UCSD-AML1 (cell line): ENCODE results near the gene FOXP4.
"Not testable (repeated sequence)": the region's sequence is repeated elsewhere in the genome, so short reads cannot be mapped to it uniquely, and the experiment has no call there.

ENCODE experiments used
- DNase-seq: peaks from one replicate; lab custom pipeline; 2025; ENCODE audit not compliant: unreplicated experiment; lab: John Stamatoyannopoulos, UW

FOXP4 gene

DNA sequence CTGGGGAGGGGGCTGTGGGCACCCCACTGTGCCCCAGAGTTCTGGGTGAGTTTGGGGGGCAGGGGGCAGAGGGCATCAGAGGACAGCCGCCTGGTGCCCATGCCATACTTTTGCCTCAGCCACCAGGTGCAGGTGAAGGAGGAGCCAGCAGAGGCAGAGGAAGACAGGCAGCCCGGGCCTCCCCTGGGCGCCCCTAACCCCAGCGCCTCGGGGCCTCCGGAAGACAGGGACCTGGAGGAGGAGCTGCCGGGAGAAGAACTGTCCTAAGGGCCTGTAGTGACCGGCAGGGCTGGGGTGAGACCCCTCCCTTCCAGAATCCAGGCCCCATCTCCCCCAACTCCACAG, 52.5 kb downstream of the FOXP4 start:
- no peak for DNase-seq

DNA sequence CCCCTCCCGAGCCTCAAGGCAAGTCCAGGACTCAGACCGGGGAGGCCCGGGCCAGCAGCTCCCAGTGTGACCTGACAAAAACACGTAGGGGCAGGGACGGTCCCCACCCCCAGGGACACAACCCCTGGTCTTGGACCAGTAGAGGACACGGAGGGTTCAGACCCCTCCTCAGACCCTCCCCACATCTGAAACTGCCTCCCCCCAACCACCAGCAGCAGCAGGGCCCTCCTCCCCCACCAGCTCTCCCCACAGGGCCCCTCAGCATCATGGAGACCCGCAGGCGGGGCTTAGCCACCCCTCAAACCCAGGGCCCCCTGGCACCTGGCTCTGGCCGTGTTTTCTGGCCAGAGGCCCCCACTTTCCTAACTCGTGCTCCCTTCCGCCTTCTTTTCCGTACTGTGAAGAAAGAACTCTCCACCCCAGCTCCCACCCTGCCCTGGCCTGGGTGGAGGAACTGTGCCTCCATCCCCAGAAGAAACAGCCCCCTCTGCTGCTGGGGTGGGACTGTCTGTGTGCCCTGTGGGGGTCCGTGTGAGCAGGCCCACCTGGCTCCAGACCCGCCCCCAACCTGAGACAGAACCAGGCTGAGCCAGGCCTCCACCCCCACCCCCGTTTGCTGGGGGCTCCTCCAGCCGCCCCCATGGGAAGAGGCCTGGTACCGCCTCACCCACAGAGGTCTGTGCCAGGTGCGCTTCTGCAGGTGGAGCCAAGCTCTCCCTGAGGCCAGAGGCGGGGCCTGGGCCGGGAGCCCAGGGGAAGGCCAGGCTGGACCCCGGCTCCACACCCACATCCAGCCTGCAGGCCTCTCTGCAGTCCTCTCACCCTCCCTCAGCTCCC, 53.1 kb downstream of the FOXP4 start:
- no peak for DNase-seq

DNA sequence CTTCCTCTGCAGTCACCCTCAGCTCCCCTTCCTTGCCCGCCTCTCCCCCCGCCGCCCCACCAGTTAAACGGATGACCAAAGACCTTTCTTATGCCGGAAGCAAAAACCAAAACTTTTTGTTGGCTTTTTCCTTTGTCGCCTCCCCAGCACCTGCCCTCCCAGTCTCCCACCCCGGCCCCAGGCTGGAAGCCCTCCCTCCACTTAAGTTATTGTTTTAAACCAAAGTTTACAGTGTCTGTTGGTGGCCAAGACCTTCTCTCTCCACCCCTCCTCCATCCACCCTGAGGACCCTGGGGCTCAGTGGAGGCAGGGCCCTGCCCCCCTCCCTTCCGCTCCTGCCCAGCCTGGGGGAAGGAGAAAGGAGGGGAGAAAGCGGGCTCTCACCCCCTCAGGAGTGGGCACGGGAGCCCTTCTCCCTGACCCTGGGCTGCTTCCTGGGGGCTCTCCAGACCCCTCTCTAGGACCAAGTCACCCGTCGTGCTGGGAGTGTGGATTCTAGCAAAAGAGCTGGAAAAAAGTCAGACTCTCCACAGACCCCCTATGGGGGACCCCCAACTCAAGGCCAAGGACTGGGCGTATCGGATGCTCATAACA, 53.8 kb downstream of the FOXP4 start:
- DNase-seq = no peak

DNA sequence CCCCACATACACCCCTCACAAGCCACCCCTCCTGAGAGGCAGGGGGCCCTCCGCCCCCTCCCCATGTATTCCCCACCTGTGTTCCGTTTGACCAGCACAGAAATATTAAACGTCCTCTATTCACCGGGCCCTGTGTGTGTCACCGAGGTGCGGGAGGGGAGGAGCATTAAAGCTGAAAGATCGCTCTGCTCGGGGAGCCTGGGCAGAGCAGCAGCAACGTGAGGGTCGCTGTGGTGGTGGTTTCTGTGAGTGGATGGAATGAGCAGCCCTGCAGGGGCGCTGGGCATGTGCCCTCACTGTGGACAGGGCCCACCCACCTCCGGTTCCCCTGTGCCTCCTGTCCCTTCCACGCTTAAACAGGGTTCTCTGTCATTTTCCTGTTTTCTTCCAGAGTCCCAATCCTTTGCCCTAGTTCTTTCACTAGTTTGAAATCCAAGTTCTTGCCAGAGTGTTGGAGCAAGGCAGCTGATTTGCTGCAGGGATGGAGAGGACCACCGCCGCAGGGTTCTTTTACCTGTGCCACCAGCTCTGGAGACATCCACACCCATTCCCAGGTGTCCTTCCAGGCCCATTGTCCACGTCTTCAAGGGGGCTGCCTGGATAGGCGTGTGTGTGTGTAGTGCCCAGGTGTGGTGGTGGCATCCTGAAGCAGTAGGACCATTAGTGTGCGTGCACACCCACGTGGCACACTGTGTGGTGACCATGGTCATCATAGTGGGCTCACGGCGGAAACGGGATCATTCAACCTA, 54.5 kb downstream of the FOXP4 start:
- no peak for DNase-seq

DNA sequence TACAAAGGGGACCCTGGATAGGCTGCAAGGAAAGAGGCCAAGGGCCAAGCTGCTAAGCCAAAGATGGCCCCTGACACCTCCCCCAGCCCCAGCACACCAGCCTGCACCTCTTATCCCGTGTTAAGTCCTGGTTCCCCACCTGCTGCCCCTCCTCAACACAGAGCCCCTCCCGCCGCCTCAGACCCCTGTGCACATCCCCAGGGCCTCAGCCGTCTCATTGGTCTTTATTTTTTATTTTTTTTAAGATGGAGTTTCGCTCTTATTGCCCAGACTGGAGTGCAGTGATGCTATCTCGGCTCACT, 55.0 kb downstream of the FOXP4 start:
- no peak for DNase-seq

- DNase-seq = no peak
Observed at GRCh38 chr6:41602422-41602743, 56.2 kb downstream of the FOXP4 start.

DNA sequence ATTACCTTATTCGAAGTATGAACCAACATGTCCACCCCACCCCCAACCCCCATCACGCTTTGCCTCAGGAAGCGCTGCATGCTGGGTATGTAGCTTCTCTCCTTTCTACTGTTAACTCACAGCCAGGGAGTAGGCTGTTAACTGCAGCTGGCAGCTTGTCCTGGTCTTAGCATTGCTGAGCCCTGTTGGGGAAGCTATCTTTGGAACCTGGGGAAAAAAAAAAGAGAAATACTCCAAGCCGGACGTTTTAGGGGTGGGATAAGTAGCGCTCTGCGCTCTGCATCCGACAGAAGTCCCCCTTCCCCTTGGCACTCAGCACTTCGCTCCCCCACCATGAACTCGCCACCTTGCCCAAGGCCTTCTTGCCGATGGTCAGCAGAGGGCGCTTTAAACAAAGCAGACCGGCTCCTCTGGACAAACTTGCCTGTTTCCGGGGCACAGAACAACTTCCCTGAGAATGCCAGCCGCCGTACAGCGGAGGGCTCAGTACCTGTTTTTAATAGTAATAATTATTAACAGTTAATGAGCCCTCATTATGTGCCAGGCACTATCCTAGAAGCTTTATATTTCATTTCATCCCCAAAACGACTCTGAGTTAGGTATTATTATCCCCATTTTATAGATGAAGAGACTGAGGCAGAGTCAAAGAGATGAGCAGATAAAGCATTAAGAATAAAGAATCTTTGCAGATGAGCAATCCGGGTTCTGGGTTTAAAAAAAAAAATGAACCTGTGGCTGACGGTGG, 56.9 kb downstream of the FOXP4 start:
- DNase-seq = peak; percentile 78

GRCh38 chr6:41604006-41604405, 57.8 kb downstream of the FOXP4 start:
- DNase-seq = no peak

- no peak for DNase-seq
Observed at GRCh38 chr6:41605649-41606048, 59.5 kb downstream of the FOXP4 start.

- no peak for DNase-seq
Observed at GRCh38 chr6:41607036-41607435, 60.9 kb downstream of the FOXP4 start.

GRCh38 chr6:41607736-41608135, 61.6 kb downstream of the FOXP4 start:
- DNase-seq = no peak

GRCh38 chr6:41608443-41609151, 62.4 kb downstream of the FOXP4 start:
- DNase-seq = no peak

DNA sequence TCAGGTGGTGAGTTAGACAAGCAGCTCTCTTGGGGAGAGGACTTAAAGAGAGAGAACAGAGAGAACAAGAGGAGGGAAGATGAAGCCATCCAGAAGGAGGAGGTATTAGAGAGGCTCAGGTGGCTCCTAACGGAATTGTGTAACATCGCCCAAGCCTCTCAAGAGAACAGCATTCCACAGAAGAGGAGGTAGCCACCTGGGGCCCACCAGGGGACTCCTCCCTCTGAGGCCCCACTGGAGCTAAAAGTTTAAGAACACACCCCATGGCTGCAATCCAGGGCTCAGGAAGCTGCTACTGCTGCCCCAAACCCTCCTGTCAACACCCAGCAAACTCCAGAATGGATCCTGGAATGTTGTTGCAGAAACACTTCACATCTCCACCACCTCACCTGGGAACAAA, 68.5 kb downstream of the FOXP4 start:
- no peak for DNase-seq

DNA sequence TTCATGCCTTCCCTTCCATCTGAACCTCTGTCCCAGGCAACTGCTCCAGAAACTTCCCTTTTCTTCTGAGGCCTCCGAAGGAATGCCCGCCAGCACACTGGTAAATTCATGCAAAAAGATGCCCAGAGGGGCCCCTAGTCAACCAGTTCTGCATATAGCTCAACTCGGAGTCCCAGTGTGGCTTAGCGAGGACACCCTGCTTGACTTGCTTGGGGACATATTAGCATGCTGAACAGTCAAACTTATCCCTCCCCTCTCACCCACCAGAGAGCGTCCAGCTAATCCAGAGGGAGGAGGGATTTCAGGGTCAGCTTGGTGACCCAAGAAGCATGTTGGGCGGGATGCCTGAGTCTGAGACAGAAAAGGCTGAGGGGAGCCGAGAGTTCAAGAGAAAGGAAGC, 69.1 kb downstream of the FOXP4 start:
- no peak for DNase-seq

- no peak for DNase-seq
Observed at GRCh38 chr6:41618598-41618997, 72.4 kb downstream of the FOXP4 start.

DNA sequence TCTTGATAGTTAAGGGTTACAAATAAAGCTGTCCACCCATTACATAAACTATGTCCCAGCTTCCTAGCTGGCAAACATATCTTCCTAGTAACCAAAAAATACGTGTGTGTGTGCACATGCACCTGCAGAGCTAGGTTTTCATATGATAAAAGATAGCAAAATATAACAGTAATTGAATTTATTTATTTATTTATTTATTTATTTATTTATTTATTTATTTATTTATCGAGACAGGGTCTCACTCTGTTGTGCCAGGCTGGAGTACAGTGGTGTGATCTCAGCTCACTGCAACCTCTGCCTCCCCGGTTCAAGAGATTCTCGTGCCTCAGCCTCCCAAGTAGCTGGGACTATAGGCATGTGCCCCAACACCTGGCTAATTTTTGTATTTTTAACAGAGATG, 73.0 kb downstream of the FOXP4 start:
- not testable (repeated sequence) for DNase-seq

DNA sequence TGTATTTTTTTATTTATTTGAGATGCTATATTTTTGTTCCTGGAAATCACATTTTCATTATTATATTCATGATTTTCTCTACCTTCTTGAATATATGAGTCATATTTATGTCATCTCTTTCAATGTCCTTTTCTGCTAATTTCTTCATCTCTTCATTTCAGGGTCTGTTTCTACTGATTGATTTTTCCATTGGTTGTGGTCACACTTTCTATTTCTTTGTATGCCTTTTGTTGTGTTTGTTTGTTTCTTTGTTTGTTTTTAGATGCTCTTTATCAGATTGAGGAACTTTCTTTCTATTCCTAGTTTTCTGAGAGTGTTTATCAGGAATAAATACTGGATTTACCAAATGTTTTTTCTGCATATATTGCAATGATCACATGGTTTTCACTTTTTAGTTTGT, 75.2 kb downstream of the FOXP4 start:
- DNase-seq = no peak

- no peak for DNase-seq
Observed at GRCh38 chr6:41621802-41622201, 75.6 kb downstream of the FOXP4 start.

DNA sequence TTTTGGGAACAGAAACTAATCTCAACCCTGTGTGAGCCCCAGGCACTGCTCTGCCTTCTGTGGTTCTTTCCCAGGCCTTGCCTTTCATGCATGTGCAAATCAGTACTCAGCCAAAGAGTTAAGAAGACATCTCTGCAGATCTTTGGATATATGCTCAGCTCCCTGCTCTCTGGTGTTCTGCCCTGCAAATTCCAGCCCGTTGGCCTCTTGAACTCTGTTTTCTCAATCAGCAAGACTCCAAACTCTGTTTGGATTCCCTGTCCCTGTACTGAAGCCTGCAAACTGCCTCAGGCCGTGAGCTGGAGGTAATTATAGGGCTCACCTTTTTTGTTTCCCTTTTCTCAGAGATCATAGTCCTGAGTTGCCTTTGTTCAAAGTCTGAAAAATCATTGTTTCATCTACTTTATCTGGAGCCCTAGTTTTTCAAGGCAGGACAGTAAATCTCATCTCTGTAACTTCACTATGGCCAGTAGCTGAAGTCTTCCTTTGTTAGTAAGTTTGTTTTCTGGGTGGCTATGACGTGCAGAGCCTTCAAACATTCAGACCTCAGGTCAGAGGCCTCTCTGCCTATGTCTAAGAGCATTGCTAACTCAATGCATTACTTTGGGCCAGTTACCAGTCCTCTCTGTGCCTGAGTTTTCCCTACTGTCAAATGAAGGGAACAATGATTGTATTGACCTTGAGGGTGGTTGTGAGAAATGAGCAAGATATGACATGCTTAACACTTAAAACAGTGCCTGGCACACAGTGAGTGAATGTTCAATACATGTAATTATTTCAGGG, 76.2 kb downstream of the FOXP4 start:
- DNase-seq = no peak

GRCh38 chr6:41623330-41623729, 77.1 kb downstream of the FOXP4 start:
- DNase-seq = no peak
